ENCODE data around the gene MYL6. TPM values are rescaled to one million over a fixed set of nuclear protein-coding genes. Genes with fewer than 3 reads are reported as not detected.

Gene MYL6
- total RNA-seq, 1 experiment from 2014 or later, result 4,832 TPM

DNA sequence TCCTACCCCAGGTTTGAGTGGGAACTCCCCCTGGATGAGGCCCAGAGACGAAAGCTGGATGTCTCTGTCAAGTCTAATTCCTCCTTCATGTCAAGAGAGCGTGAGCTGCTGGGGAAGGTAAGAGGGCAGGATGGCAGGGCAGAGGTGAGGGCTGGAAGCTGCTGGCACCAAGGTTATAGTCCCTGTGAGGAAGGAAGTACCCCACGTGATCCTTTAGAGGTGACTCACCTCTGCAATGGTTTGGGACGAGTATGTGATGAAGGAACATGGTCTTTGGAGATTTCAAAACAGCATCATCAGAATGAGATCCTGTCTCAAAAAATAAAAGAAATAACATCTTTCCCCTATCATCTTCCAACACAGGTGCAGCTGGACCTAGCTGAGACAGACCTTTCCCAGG is 14.9 kb upstream of the MYL6 start:
- DNase-seq (ENCODE audit: low read depth in 1 of 2, low spot score in 2 of 2), result no peak
- no peaks in the 10 kb centered on the region for H3K9me3 ChIP-seq (replicated peaks)
- H3K4me1 ChIP-seq (replicated peaks), result no peaks in the 10 kb centered on the region
- H3K4me3 ChIP-seq, result no peak overlapping the region
- no peak overlapping the region for H3K27ac ChIP-seq
- H3K27me3 ChIP-seq (replicated peaks), result no peaks in the 10 kb centered on the region
- peaks cover 68% of the 10 kb centered on the region for H3K36me3 ChIP-seq

DNA sequence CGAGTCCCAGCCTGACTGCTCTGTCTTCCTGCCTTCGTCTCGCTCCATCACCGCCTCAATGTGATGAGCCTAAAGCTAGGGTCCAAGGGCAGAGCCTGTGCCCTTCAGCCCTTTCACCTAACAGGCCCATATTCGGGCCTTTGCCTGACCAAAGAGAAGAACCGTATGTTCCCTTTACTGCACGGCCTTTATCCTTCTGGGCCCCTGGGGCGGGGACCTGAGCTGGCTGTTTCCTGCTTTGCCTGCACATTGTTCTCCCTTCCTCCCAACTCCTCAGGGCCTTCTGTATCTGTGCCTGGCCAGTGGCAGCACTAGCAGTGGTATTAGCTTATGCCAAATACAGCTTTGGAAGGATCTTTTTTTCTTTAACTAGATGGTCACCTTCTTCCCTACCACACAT is 14.3 kb upstream of the MYL6 start:
- Histone ChIP-seq H3K9me3 (replicated peaks) (no peaks in the 10 kb centered on the region), H3K27ac (no peak overlapping the region), H3K4me3 (no peak overlapping the region), H3K36me3 (peaks cover 61% of the 10 kb centered on the region), H3K4me1 (replicated peaks) (no peaks in the 10 kb centered on the region), H3K27me3 (replicated peaks) (no peaks in the 10 kb centered on the region)
- no peak for DNase-seq (ENCODE audit: low read depth in 1 of 2, low spot score in 2 of 2)

DNA sequence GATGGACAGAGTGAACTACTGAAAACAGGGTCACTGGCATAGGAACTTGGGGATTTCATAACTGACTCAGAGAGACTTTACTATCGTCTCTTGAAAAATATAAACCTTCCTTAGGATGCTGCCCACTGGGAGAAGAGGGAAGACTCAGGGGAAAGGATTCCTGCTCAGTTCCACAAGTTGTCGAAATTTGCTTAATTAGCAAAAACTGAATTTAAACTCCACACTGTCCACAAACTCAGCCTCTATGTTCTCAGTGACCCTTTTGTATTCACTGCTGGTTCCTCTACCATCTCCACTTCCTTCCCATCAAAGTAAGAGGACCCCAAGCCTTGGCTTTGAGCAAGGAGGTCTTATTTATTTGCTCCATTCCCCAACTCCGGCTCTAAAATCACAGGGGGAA is 12.9 kb upstream of the MYL6 start:
- H3K9me3 ChIP-seq (replicated peaks), result no peaks in the 10 kb centered on the region
- H3K27ac ChIP-seq, result no peak overlapping the region
- peaks cover 48% of the 10 kb centered on the region for H3K36me3 ChIP-seq
- DNase-seq (ENCODE audit: low read depth in 1 of 2, low spot score in 2 of 2), result no peak
- no peaks in the 10 kb centered on the region for H3K27me3 ChIP-seq (replicated peaks)
- no peak overlapping the region for H3K4me3 ChIP-seq
- H3K4me1 ChIP-seq (replicated peaks), result no peaks in the 10 kb centered on the region

DNA sequence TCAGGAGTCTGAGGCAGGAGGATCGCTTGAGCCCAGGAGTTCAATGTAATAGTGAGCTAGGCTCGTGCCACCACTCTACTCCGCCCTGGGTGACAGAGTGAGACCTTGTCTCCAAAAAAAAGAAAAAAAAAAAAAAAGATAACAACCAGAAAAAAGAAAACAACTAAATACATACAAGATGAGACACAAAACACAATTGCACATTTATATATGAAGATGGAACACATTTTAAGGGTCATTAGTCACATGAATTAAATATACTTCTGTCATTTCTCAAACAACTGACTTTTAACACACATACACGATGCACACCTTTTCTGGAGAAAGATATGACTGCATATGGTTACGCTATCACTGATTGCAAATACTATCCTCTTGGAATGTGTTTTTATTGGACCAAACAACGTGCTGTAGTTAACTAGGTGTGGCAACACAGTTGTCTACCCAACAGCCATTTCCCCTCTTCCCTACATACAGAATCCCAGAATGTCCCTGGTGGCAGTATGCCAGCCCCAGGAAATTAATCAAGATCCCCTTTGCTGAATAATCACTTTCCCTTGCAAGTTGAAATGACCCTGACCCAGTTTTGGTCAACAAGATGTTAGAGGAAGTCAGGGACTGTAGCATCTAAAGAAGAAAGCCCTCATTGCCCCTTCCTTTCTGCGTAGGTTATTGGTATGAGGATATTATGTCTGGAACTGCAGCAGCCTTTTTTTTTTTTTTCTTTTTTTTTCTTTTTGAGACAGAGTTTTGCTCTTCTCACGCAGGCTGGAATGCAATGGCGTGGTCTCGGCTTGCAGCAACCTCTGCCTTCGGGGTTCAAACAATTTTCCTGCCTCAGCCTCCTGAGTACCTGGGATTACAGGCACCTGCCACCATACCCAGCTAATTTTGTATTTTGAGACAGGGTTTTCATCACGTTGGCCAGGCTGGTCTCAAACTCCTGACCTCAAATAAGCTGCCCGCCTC is 11.4 kb upstream of the MYL6 start:
- H3K27me3 ChIP-seq (replicated peaks), result no peaks in the 10 kb centered on the region
- peaks cover 4% of the 10 kb centered on the region for H3K4me1 ChIP-seq (replicated peaks)
- no peak overlapping the region for H3K27ac ChIP-seq
- H3K36me3 ChIP-seq, result peaks cover 34% of the 10 kb centered on the region
- no peaks in the 10 kb centered on the region for H3K9me3 ChIP-seq (replicated peaks)
- no peak for DNase-seq (ENCODE audit: low read depth in 1 of 2, low spot score in 2 of 2)
- no peak overlapping the region for H3K4me3 ChIP-seq

DNA sequence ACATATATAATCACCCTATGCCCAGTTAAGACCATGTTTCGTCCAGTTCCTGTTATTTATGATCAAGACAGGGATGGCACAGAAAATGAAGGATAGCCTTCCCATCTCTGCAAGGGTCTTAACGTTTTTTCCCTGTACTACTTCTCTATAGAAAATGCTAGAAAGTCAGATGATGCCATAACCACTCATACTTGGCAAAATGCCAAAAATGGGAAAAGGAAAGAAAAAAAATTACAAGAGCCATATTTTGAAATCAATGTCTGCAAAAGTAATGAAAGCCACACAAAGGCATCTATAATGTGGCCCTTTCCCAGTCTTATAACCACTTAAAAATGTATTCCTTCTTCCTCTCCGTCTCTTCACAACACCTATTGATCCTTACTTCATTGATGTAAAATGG is 7.6 kb upstream of the MYL6 start:
- no peaks in the 10 kb centered on the region for H3K27me3 ChIP-seq (replicated peaks)
- H3K9me3 ChIP-seq (replicated peaks), result no peaks in the 10 kb centered on the region
- no peaks in the 10 kb centered on the region; the same call in 1 of the 2 replicates for H3K36me3 ChIP-seq
- DNase-seq (ENCODE audit: low read depth in 1 of 2, low spot score in 2 of 2), result no peak
- no peak overlapping the region for H3K27ac ChIP-seq
- H3K4me3 ChIP-seq, result no peak overlapping the region
- peaks cover 15% of the 10 kb centered on the region for H3K4me1 ChIP-seq (replicated peaks)

DNA sequence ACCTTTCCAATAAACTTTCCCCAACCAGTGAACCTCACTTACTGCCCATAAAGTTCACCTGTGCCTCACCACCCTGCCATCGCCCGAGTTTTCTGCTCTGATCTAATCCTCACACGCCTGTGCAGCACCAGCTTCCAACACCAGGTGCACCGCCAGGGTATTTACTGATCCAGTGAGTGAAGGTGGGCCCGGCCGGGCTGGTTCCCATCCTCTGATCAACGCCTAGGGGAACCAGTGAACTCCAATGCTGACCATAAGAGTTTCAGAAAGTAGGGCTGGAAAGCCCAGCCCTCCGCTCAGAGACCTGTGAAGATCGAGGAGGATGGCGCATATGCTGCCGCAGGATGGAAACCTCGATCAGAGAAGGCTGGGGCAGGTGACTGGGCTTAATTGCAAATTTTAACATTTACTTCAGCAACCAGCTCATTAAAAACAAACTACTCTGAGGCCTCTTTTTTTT is 6.5 kb upstream of the MYL6 start:
- Histone ChIP-seq H3K27ac (peak overlapping the region; percentile 88), H3K9me3 (replicated peaks) (no peaks in the 10 kb centered on the region), H3K36me3 (no peaks in the 10 kb centered on the region; the same call in 1 of the 2 replicates), H3K27me3 (replicated peaks) (no peaks in the 10 kb centered on the region), H3K4me1 (replicated peaks) (peaks cover 16% of the 10 kb centered on the region), H3K4me3 (peak overlapping the region; percentile 44)
- no peak for DNase-seq (ENCODE audit: low read depth in 1 of 2, low spot score in 2 of 2)

DNA sequence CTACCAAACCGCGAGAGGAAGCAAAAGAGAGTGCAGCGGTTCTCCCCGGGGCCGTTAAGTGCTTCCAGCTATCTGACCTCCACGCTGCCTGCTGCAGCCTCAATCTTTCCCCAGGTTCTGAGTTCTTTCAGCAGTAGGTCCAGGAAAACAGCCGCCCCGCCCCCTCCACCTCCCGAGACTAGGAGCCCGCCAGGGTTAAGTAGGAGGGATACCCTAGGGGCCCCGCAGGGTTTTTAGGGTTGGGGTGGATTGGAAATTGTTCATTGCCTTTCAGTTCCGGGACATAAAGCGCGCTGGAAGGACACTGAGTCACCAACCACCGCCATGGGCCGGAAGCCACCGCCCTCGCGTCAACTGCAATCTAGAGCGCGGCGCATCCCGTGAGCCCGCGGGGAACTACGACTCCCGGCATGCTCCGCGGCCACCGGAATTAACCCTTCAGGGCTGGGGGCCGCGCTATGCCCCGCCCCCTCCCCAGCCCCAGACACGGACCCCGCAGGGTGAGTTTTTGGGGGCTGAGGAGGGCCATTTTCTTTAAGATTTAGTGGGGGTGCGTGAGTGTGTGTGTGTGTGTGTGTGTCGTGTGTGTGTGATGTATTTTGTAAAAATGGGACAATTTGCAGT is 5.9 kb upstream of the MYL6 start, which contains the start of gene MYL6B:
TSS of gene MYL6B (plus strand) at position 456 of the 624 bp plus-strand sequence. CDS start 1,332 bp downstream, outside the sequence.
- peak within 1 kb of the TSS; percentile 88 for H3K27ac ChIP-seq
- peak; percentile 81 to 91 for DNase-seq (ENCODE audit: low read depth in 1 of 2, low spot score in 2 of 2)
- H3K9me3 ChIP-seq (replicated peaks), result no peaks in the 10 kb centered on the region
- H3K36me3 ChIP-seq, result no peaks in the 10 kb centered on the region; the same call in 1 of the 2 replicates
- H3K4me1 ChIP-seq (replicated peaks), result peaks cover 21% of the 10 kb centered on the region
- peak within 1 kb of the TSS; percentile 44 for H3K4me3 ChIP-seq
- no peaks in the 10 kb centered on the region for H3K27me3 ChIP-seq (replicated peaks)

DNA sequence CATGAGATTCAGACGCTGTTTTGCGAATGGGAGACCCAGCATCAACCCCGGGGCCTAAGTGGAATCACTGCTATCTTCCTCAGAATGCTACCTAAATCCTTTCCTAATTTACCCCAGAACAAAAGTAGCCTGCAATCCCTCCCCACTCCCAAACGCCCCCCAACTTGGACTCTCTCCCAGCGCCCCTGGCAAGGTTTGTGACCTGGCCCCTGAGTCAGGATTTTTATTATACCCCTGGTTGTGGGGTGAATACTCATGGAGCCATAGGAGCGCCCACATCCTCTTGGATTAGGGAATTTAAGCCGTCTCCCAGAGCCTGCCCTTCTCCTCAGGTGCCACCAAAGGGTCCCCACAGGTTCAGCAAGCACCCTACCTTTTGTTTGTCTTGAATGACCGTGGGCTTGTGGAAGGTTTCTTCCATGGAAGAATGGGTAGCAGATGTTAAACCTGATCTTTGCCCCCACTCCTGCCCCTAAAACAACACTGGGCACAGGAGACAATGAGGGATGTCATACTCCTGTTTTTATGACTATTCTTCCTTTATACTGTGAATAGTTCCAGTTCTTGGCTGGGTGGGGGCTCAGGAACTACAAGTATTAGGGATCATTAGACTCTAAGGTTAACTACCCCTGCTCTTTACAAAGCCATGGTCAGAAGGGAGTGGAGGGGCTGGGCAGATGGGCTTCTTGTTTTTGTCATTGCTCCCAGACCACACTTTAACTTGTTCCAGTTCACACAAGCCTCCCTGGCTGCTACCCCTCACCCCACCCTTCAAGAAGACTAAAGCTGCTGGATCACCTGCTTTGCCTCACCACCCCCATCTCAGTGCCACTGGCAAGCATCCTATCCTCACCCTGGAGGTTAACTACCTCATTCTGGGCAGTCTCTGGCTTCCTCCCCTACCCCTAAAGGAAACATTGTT is 5.1 kb upstream of the MYL6 start:
- Histone ChIP-seq H3K4me1 (replicated peaks) (peaks cover 26% of the 10 kb centered on the region), H3K9me3 (replicated peaks) (no peaks in the 10 kb centered on the region), H3K27me3 (replicated peaks) (no peaks in the 10 kb centered on the region), H3K4me3 (peak overlapping the region; percentile 44), H3K36me3 (peaks cover 3% of the 10 kb centered on the region; the same call in 1 of the 2 replicates), H3K27ac (no peak overlapping the region; the same call in 1 of the 2 replicates)
- DNase-seq (ENCODE audit: low read depth in 1 of 2, low spot score in 2 of 2), result no peak

DNA sequence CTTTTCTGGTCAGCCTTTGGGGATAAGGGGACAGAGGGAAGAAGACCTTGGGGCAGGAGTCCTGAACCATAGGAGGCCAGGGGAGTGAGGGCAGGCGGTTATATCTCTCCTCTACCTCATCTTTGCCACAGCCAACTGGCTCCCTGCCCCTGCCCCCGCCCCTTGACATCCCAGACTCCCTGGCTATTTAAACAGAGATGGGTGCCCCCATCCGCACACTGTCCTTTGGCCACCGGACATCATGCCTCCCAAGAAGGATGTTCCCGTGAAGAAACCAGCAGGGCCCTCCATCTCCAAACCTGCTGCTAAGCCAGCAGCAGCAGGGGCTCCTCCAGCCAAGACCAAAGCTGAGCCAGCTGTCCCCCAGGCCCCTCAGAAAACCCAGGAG is 4.5 kb upstream of the MYL6 start:
- no peak for DNase-seq (ENCODE audit: low read depth in 1 of 2, low spot score in 2 of 2)
- Histone ChIP-seq H3K27me3 (replicated peaks) (no peaks in the 10 kb centered on the region), H3K9me3 (replicated peaks) (no peaks in the 10 kb centered on the region; the same call in 1 of the 2 replicates), H3K36me3 (peaks cover 8% of the 10 kb centered on the region), H3K4me3 (no peak overlapping the region), H3K4me1 (replicated peaks) (peaks cover 26% of the 10 kb centered on the region), H3K27ac (no peak overlapping the region)

DNA sequence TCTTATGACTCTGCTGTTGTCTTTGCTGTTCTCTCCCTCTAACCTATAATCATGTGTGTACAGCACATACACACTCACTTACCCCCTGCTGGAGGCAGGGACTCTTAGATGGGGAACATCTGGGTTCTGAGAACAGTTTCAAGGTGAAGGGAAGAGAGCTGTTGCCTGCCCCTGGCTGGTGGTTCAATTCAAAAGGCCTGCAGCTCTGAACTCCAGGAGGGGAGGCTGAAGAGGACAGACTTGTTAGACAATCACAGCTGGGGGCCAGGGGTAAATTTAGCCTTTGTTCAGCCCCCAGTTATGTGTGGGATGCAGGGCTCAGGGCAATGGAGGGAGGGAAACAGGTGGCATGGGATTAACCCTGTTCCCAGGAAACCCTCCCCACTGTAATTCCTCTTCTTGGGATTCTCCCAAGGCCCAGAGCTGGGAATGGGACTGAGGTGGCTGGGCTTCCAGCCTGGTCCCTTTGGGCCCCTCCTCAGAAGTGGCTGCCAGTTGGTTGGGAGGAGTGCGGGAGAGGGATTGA is 3.9 kb upstream of the MYL6 start:
- H3K27ac ChIP-seq, result no peak overlapping the region
- no peak for DNase-seq (ENCODE audit: low read depth in 1 of 2, low spot score in 2 of 2)

DNA sequence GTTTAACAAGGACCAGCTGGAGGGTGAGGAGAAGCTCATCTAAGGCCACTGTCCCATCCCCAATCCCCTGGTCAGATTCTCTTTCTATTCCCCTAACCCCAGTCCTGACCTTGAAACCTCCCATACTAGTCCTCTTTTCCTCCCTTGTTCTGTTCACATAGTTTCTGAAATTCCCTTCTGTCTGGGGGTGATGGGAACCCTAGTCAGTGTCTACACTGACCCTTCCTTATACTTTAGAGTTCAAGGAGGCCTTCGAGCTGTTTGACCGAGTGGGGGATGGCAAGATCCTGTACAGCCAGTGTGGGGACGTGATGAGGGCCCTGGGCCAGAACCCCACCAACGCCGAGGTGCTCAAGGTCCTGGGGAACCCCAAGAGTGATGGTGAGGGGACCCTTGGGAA is 3.3 kb upstream of the MYL6 start:
- H3K36me3 ChIP-seq, result peaks cover 20% of the 10 kb centered on the region
- H3K27me3 ChIP-seq (replicated peaks), result no peaks in the 10 kb centered on the region
- H3K27ac ChIP-seq, result no peak overlapping the region
- DNase-seq (ENCODE audit: low read depth in 1 of 2, low spot score in 2 of 2), result no peak
- H3K9me3 ChIP-seq (replicated peaks), result no peaks in the 10 kb centered on the region; the same call in 1 of the 2 replicates
- peaks cover 26% of the 10 kb centered on the region for H3K4me1 ChIP-seq (replicated peaks)
- H3K4me3 ChIP-seq, result no peak overlapping the region

More for the DNA sequence above, 3.9 kb upstream of the MYL6 start:
- H3K4me1 ChIP-seq (replicated peaks), result peaks cover 26% of the 10 kb centered on the region
- peaks cover 14% of the 10 kb centered on the region for H3K36me3 ChIP-seq
- no peaks in the 10 kb centered on the region for H3K27me3 ChIP-seq (replicated peaks)
- H3K4me3 ChIP-seq, result no peak overlapping the region
- no peaks in the 10 kb centered on the region; the same call in 1 of the 2 replicates for H3K9me3 ChIP-seq (replicated peaks)

DNA sequence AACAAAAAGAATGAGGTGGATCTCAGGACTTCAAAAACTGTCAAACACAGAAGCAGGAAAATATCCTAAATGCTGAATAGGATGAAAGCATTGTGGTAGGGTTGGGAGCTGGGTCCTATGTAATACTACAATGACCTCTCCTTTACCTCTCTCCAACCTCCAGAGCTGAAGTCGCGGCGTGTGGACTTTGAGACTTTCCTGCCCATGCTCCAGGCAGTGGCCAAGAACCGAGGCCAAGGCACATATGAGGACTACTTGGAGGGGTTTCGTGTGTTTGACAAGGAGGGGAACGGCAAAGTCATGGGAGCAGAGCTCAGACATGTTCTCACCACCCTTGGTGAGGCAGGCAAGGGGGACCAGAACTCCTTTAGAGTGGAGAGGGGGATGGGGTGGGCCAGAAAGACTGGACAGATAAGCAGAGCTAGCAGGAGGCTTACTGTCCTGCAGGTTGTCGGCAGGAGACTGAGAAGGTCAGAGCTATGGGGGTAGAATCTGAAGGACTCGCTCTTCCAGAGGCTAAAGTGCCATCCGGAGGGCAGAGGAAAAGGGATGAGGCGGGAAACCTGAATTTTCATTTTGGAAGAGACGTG is 2.8 kb upstream of the MYL6 start:
- Histone ChIP-seq H3K4me3 (no peak overlapping the region), H3K27ac (no peak overlapping the region), H3K36me3 (peaks cover 25% of the 10 kb centered on the region), H3K4me1 (replicated peaks) (peaks cover 31% of the 10 kb centered on the region), H3K27me3 (replicated peaks) (no peaks in the 10 kb centered on the region), H3K9me3 (replicated peaks) (no peaks in the 10 kb centered on the region; the same call in 1 of the 2 replicates)
- DNase-seq (ENCODE audit: low read depth in 1 of 2, low spot score in 2 of 2), result no peak

Measured in SJSA1 (cell line).